Liver (tissue), 9 donors: ENCODE measurements around the gene UBN2. TPM values are rescaled to one million over a fixed set of nuclear protein-coding genes. Genes with fewer than 3 reads are reported as not detected.

Source experiments
- DNase-seq: peaks from one replicate; pipeline ENCODE4 v3.0.0-alpha.2; 2017; ENCODE audit warnings: low spot score
- H3K27ac ChIP-seq, 2 donors: one replicate each; pipeline ENCODE4 v1.7.0; 2013; ENCODE audit warnings: inconsistent platforms in 2 of 2, low read length in 2 of 2, control low read depth in 1 of 2, low read depth in 1 of 2, mild to moderate bottlenecking in 1 of 2
- H3K27me3 ChIP-seq, 4 donors: one replicate each; pipeline versions ENCODE4 v1.6.1 to v1.7.0; 2013; ENCODE audit warnings: low read length in 3 of 4, inconsistent platforms in 1 of 4, mild to moderate bottlenecking in 1 of 4, moderate library complexity in 1 of 4; ENCODE audit not compliant: control insufficient read depth in 4 of 4, insufficient read depth in 4 of 4
- H3K36me3 ChIP-seq, 4 donors: one replicate each; pipeline versions ENCODE4 v1.6.1 to v1.7.0; 2013; ENCODE audit warnings: low read length in 3 of 4, mild to moderate bottlenecking in 3 of 4, low read depth in 1 of 4, moderate library complexity in 1 of 4; ENCODE audit not compliant: control insufficient read depth in 4 of 4, insufficient read depth in 3 of 4
- H3K4me1 ChIP-seq, 4 donors: one replicate each; pipeline versions ENCODE4 v1.6.1 to v1.7.0; 2013; ENCODE audit warnings: low read length in 3 of 4, mild to moderate bottlenecking in 3 of 4, moderate library complexity in 1 of 4; ENCODE audit not compliant: control insufficient read depth in 4 of 4, insufficient read depth in 4 of 4
- H3K4me3 ChIP-seq, 3 donors: one replicate each; pipeline versions ENCODE4 v1.6.1 to v1.7.0; 2013; ENCODE audit warnings: low read length in 3 of 3, control low read depth in 1 of 3, low read depth in 1 of 3, mild to moderate bottlenecking in 1 of 3
- H3K9ac ChIP-seq, 2 donors: one replicate each; pipeline ENCODE4 v1.7.0; 2013; ENCODE audit warnings: low read length in 2 of 2, mild to moderate bottlenecking in 2 of 2, moderate library complexity in 2 of 2, control low read depth in 1 of 2, low read depth in 1 of 2
- H3K9me3 ChIP-seq, 4 donors: one replicate each; pipeline versions ENCODE4 v1.6.1 to v1.7.0; 2013; ENCODE audit warnings: low read length in 3 of 4; ENCODE audit not compliant: control insufficient read depth in 4 of 4
- EGR1 ChIP-seq, 2 donors: IDR thresholded peaks; 2 replicates each; pipeline ENCODE4 v1.6.1; 2016 to 2018; ENCODE audit warnings: antibody characterized with exemption in 2 of 2, low read depth in 2 of 2
- FOXA1 ChIP-seq: IDR thresholded peaks from 2 replicates; pipeline ENCODE4 v1.6.1; 2016; ENCODE audit warnings: antibody characterized with exemption
- FOXA2 ChIP-seq: IDR thresholded peaks from 2 replicates; pipeline ENCODE4 v1.6.1; 2016; ENCODE audit warnings: antibody characterized with exemption
- GABPA ChIP-seq, 2 donors: IDR thresholded peaks in 1 of 2; conservative IDR thresholded peaks in 1 of 2; 2 replicates each; pipeline ENCODE4 v1.6.1; 2016; ENCODE audit warnings: antibody characterized with exemption in 2 of 2, mild to moderate bottlenecking in 1 of 2, moderate library complexity in 1 of 2
- HNF4A ChIP-seq, 2 donors: conservative IDR thresholded peaks; 2 replicates each; pipeline ENCODE4 v1.6.1; 2016; ENCODE audit warnings: antibody characterized with exemption in 2 of 2, mild to moderate bottlenecking in 2 of 2
- HNF4G ChIP-seq: IDR thresholded peaks from 2 replicates; pipeline ENCODE4 v1.6.1; 2016; ENCODE audit warnings: antibody characterized with exemption
- JUND ChIP-seq, 2 donors: IDR thresholded peaks; 2 replicates each; pipeline ENCODE4 v1.6.1; 2016; ENCODE audit warnings: antibody characterized with exemption in 2 of 2
- NR2F2 ChIP-seq: IDR thresholded peaks from 2 replicates; pipeline ENCODE4 v1.6.1; 2016; ENCODE audit warnings: antibody characterized with exemption
- RAD21 ChIP-seq, 2 donors: IDR thresholded peaks; 2 replicates each; pipeline ENCODE4 v1.6.1; 2016; ENCODE audit warnings: antibody characterized with exemption in 2 of 2, mild to moderate bottlenecking in 2 of 2
- RXRA ChIP-seq, 2 donors: IDR thresholded peaks; 2 replicates each; pipeline ENCODE4 v1.6.1; 2017 to 2018; ENCODE audit warnings: antibody characterized with exemption in 2 of 2, mild to moderate bottlenecking in 1 of 2
- SP1 ChIP-seq: IDR thresholded peaks from 2 replicates; pipeline ENCODE4 v1.6.1; 2018; ENCODE audit warnings: antibody characterized with exemption, mild to moderate bottlenecking
- TAF1 ChIP-seq: conservative IDR thresholded peaks from 2 replicates; pipeline ENCODE4 v1.6.1; 2016; ENCODE audit warnings: antibody characterized with exemption, mild to moderate bottlenecking
- YY1 ChIP-seq: IDR thresholded peaks from 2 replicates; pipeline ENCODE4 v1.6.1; 2016; ENCODE audit warnings: antibody characterized with exemption, mild to moderate bottlenecking
- WGBS: extraction: QIAGEN DNeasy Blood & Tissue Kit; methylation state at CpG from one replicate; pipeline ENCODE4 v1.1.7; 2013; 5-methylcytosine and 5-hydroxymethylcytosine counted together
- polyA plus RNA-seq, 2 donors: library from polyadenylated mRNA; stranded (reverse) in 1 of 2; unstranded in 1 of 2; fragments of 200-250 nt in 1 of 2; fragments of >200 nt in 1 of 2; fragmentation: Nextera tagmentation in 1 of 2; extraction: Ambion mirVana in 1 of 2; gene quantifications; one replicate each; pipeline versions ENCODE4 v1.2.1 to v1.2.3, GENCODE V29; 2013 to 2015
- total RNA-seq, 2 donors: library from RNA; depleted of rRNA; stranded (reverse); fragments of >200 nt; gene quantifications; one replicate each; pipeline ENCODE4 v1.2.3, GENCODE V29; 2014
- TF ChIP-seq, protein P1 (sequence below): fragments of 150-350 bp; IDR thresholded peaks from 2 replicates; pipeline ENCODE4 v1.5.1; 2017; ENCODE audit warnings: improper control_type of control experiment, low read depth, low read length; ENCODE audit not compliant: missing input control
- TF ChIP-seq, protein P2 (sequence below): IDR thresholded peaks from 2 replicates; pipeline ENCODE4 v1.6.1; 2016; ENCODE audit warnings: antibody characterized with exemption, mild to moderate bottlenecking
- TF ChIP-seq, protein P3 (sequence below): IDR thresholded peaks from 2 replicates; pipeline ENCODE4 v1.6.1; 2016; ENCODE audit warnings: antibody characterized with exemption
- TF ChIP-seq, protein P4 (sequence below): IDR thresholded peaks from 2 replicates; pipeline ENCODE4 v1.6.1; 2016; ENCODE audit warnings: antibody characterized with exemption
- donor health status: healthy.
- donor health status: healthy.
- donor health status: healthy.
- donor health status: healthy.
- donor health status: healthy.

UBN2 gene
- total and polyA plus RNA-seq, 4 donors: 1.1 to 9.1 (median 4.8) TPM

DNA sequence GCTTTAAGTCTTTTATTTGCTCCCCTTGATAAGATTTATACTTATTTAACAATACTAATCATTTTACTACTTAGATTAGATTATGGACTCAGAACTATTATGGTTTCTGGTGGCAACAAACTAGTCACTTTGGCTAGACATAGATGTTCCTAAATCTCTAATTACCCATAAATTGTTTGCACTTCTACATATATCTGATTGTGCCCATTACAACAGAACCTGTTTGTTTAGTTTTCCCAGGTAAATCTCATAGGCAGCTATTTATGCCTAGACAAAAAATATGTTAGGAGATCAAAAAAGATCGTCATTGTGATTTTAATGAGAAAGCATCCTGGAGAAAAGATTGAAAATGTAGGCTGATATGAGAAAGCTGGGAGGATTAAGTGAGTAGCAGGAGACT is 14.4 kb downstream of the UBN2 start:
- H3K27me3 ChIP-seq: no peaks in the 10 kb centered on the region
- peaks cover 0 to 38% (median 24%) of the 10 kb centered on the region in 4 donors for H3K36me3 ChIP-seq
- H3K4me3 ChIP-seq: no peak overlapping the region
- no peak overlapping the region for H3K27ac ChIP-seq
- 90% methylated on average over 1 of the region's 1 CpG for WGBS
- no peak for DNase-seq
- no peak for TF ChIP-seq HNF4A (conservative IDR thresholded peaks at IDR 0.05)
- TF ChIP-seq TAF1: no peak
- TF ChIP-seq YY1: no peak
- TF ChIP-seq, protein P1, sequence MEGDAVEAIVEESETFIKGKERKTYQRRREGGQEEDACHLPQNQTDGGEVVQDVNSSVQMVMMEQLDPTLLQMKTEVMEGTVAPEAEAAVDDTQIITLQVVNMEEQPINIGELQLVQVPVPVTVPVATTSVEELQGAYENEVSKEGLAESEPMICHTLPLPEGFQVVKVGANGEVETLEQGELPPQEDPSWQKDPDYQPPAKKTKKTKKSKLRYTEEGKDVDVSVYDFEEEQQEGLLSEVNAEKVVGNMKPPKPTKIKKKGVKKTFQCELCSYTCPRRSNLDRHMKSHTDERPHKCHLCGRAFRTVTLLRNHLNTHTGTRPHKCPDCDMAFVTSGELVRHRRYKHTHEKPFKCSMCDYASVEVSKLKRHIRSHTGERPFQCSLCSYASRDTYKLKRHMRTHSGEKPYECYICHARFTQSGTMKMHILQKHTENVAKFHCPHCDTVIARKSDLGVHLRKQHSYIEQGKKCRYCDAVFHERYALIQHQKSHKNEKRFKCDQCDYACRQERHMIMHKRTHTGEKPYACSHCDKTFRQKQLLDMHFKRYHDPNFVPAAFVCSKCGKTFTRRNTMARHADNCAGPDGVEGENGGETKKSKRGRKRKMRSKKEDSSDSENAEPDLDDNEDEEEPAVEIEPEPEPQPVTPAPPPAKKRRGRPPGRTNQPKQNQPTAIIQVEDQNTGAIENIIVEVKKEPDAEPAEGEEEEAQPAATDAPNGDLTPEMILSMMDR: no peak
- TF ChIP-seq, protein P2, sequence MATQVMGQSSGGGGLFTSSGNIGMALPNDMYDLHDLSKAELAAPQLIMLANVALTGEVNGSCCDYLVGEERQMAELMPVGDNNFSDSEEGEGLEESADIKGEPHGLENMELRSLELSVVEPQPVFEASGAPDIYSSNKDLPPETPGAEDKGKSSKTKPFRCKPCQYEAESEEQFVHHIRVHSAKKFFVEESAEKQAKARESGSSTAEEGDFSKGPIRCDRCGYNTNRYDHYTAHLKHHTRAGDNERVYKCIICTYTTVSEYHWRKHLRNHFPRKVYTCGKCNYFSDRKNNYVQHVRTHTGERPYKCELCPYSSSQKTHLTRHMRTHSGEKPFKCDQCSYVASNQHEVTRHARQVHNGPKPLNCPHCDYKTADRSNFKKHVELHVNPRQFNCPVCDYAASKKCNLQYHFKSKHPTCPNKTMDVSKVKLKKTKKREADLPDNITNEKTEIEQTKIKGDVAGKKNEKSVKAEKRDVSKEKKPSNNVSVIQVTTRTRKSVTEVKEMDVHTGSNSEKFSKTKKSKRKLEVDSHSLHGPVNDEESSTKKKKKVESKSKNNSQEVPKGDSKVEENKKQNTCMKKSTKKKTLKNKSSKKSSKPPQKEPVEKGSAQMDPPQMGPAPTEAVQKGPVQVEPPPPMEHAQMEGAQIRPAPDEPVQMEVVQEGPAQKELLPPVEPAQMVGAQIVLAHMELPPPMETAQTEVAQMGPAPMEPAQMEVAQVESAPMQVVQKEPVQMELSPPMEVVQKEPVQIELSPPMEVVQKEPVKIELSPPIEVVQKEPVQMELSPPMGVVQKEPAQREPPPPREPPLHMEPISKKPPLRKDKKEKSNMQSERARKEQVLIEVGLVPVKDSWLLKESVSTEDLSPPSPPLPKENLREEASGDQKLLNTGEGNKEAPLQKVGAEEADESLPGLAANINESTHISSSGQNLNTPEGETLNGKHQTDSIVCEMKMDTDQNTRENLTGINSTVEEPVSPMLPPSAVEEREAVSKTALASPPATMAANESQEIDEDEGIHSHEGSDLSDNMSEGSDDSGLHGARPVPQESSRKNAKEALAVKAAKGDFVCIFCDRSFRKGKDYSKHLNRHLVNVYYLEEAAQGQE: no peak
- no peak for TF ChIP-seq FOXA2
- TF ChIP-seq EGR1 (IDR thresholded peaks at IDR 0.05; ENCODE audit: low read depth in 2 of 2): no peak
- no peak for TF ChIP-seq RXRA (IDR thresholded peaks at IDR 0.05)
- no peak for TF ChIP-seq JUND (IDR thresholded peaks at IDR 0.05)
- no peak for TF ChIP-seq GABPA (IDR thresholded peaks at IDR 0.05 in 1 of 2, conservative IDR thresholded peaks at IDR 0.05 in 1 of 2)
- no peak for TF ChIP-seq HNF4G
- TF ChIP-seq RAD21 (IDR thresholded peaks at IDR 0.05): no peak
- TF ChIP-seq, protein P3, sequence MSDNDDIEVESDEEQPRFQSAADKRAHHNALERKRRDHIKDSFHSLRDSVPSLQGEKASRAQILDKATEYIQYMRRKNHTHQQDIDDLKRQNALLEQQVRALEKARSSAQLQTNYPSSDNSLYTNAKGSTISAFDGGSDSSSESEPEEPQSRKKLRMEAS: no peak
- no peak for TF ChIP-seq FOXA1
- TF ChIP-seq SP1: no peak
- TF ChIP-seq NR2F2: no peak
- TF ChIP-seq, protein P4, sequence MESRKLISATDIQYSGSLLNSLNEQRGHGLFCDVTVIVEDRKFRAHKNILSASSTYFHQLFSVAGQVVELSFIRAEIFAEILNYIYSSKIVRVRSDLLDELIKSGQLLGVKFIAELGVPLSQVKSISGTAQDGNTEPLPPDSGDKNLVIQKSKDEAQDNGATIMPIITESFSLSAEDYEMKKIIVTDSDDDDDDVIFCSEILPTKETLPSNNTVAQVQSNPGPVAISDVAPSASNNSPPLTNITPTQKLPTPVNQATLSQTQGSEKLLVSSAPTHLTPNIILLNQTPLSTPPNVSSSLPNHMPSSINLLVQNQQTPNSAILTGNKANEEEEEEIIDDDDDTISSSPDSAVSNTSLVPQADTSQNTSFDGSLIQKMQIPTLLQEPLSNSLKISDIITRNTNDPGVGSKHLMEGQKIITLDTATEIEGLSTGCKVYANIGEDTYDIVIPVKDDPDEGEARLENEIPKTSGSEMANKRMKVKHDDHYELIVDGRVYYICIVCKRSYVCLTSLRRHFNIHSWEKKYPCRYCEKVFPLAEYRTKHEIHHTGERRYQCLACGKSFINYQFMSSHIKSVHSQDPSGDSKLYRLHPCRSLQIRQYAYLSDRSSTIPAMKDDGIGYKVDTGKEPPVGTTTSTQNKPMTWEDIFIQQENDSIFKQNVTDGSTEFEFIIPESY: no peak
- H3K4me1 ChIP-seq: no peaks in the 10 kb centered on the region
- no peak overlapping the region for H3K9ac ChIP-seq
- no peaks in the 10 kb centered on the region for H3K9me3 ChIP-seq

DNA sequence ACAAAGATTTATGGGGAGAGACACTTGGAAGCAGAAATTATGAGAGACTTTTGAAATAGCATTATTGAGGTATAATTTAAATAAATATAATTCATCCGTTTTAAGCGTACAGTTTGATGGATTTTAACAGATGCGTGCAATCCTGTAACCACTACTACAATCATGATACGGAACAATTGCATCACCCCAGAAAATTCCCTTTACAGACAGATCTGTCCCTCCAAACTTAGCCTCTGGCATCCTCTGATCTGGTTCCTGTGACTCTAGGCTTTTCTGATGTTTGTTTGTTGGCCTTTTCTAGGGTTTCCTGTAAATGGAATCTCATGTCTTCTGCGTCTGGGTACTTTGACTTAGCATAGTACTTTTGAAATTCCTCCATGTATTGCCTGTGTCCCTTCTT is 15.5 kb downstream of the UBN2 start:
- H3K27ac ChIP-seq: no peak overlapping the region
- no peak overlapping the region for H3K4me3 ChIP-seq
- WGBS: 96% methylated on average over 5 of the region's 5 CpGs
- no peaks in the 10 kb centered on the region for H3K9me3 ChIP-seq
- no peaks in the 10 kb centered on the region for H3K27me3 ChIP-seq
- H3K4me1 ChIP-seq: no peaks in the 10 kb centered on the region
- H3K36me3 ChIP-seq: peaks cover 0 to 35% (median 26%) of the 10 kb centered on the region in 4 donors
- no peak overlapping the region for H3K9ac ChIP-seq
- no peak for DNase-seq
- TF ChIP-seq, protein P2: no peak
- TF ChIP-seq, protein P4: no peak
- TF ChIP-seq HNF4A (conservative IDR thresholded peaks at IDR 0.05) (no peak), YY1 (no peak), FOXA2 (no peak)
- TF ChIP-seq, protein P1: no peak
